Endothelial cell of umbilical vein (primary cell): ENCODE data around the gene FMN2. TPM values are rescaled to one million over a fixed set of nuclear protein-coding genes. Genes with fewer than 3 reads are reported as not detected.

Experiments used
- BruUV-seq: library from RNA; stranded (reverse); fragments of 400-500 nt; replicated peaks from 2 replicates; lab custom pipeline; 2021; lab: Mats Ljungman, UMichigan
- CTCF ChIA-PET: fragments of 300-600, 350-600 bp; sonication (Branson Sonifier 250); formaldehyde crosslinking; loops from one replicate; lab custom pipeline; 2021; ENCODE audit warnings: antibody characterized with exemption, inconsistent platforms; lab: Charles Lee
- POLR2A ChIA-PET: fragments of 300-600, 350-600 bp; sonication (Branson Sonifier 250); formaldehyde crosslinking; loops from one replicate; lab custom pipeline; 2021; ENCODE audit warnings: antibody characterized with exemption, inconsistent platforms; lab: Charles Lee
- DNase-seq: peaks from one replicate; pipeline ENCODE4 v3.0.0-alpha.2; 2011; ENCODE audit warnings: low read depth, low spot score
- FAIRE-seq: peaks from 2 replicates; lab custom pipeline; 2011; peaks lifted over from hg19 to GRCh38; lab: Jason Lieb, UNC
- H2AFZ ChIP-seq: 2 replicates; pipeline ENCODE4 v1.6.0; 2012; ENCODE audit warnings: low read depth, low read length, control low read depth, inconsistent platforms
- H3K27ac ChIP-seq: 2 replicates; pipeline ENCODE4 v1.5.1; 2011; ENCODE audit warnings: low read depth, mild to moderate bottlenecking, control low read depth, low read length, moderate library complexity; ENCODE audit not compliant: insufficient read depth
- H3K27me3 ChIP-seq, 2 experiments: 2 replicates each; pipeline versions ENCODE4 v1.6.0 to v1.6.1; 2011; ENCODE audit warnings: low read length in 2 of 2, mixed read lengths in 1 of 2; ENCODE audit not compliant: control insufficient read depth in 2 of 2, insufficient read depth in 2 of 2
- H3K36me3 ChIP-seq, 2 experiments: 2 replicates in 1 of 2; 3 replicates in 1 of 2; pipeline ENCODE4 v1.5.1; 2011; ENCODE audit warnings: low read length in 2 of 2, mild to moderate bottlenecking in 1 of 2, moderate library complexity in 1 of 2; ENCODE audit not compliant: control insufficient read depth in 2 of 2, insufficient read depth in 2 of 2; ENCODE audit errors: extremely low read depth in 1 of 2
- H3K4me1 ChIP-seq: 3 replicates; pipeline ENCODE4 v1.5.1; 2011; ENCODE audit warnings: mild to moderate bottlenecking, low read length; ENCODE audit not compliant: control insufficient read depth, insufficient read depth; ENCODE audit errors: extremely low read depth
- H3K4me2 ChIP-seq: 2 replicates; pipeline ENCODE4 v1.6.1; 2011; ENCODE audit warnings: low read length, control low read depth, mixed read lengths; ENCODE audit not compliant: insufficient read depth
- H3K4me3 ChIP-seq, 3 experiments: fragments of 200-600 bp in 1 of 3; sonication (generic), shearing (Covaris generic) in 1 of 3; replicated peaks in 1 of 3; 2 replicates each; pipeline ENCODE4 v1.5.1; 2011 to 2016; ENCODE audit warnings: control low read depth in 3 of 3, low read length in 3 of 3, mild to moderate bottlenecking in 2 of 3, inconsistent platforms in 1 of 3, low read depth in 1 of 3, moderate library complexity in 1 of 3; ENCODE audit not compliant: insufficient read depth in 1 of 3
- H3K79me2 ChIP-seq: 2 replicates; pipeline ENCODE4 v1.6.0; 2012; ENCODE audit warnings: low read length, inconsistent platforms; ENCODE audit not compliant: control insufficient read depth, insufficient read depth
- H3K9ac ChIP-seq: replicated peaks from 2 replicates; pipeline ENCODE3; 2011; ENCODE audit warnings: low read length, control low read depth; ENCODE audit not compliant: insufficient read depth; ENCODE audit errors: extremely low read depth
- H3K9me1 ChIP-seq: replicated peaks from 3 replicates; pipeline ENCODE4 v1.6.0; 2011; ENCODE audit warnings: mild to moderate bottlenecking, low read length; ENCODE audit not compliant: control insufficient read depth, insufficient read depth; ENCODE audit errors: extremely low read depth
- H3K9me3 ChIP-seq: replicated peaks from 2 replicates; pipeline ENCODE4 v1.5.1; 2012; ENCODE audit warnings: low read length, inconsistent platforms; ENCODE audit not compliant: control insufficient read depth, insufficient read depth
- H4K20me1 ChIP-seq: replicated peaks from 2 replicates; pipeline ENCODE3; 2011; ENCODE audit warnings: mild to moderate bottlenecking, low read length; ENCODE audit not compliant: control insufficient read depth, insufficient read depth; ENCODE audit errors: extremely low read depth
- CTCF ChIP-seq, 2 donors: IDR thresholded peaks; 1 replicate in 1 of 2; 2 replicates in 1 of 2; pipeline ENCODE4 v1.5.1; 2011; ENCODE audit warnings: low read length in 2 of 2, mild to moderate bottlenecking in 2 of 2, moderate library complexity in 2 of 2, control low read depth in 1 of 2, inconsistent platforms in 1 of 2, low read depth in 1 of 2; ENCODE audit not compliant: insufficient read depth in 1 of 2; ENCODE audit errors: extremely low read depth in 1 of 2
- EZH2 ChIP-seq: IDR thresholded peaks from 2 replicates; pipeline ENCODE4 v1.6.1; 2012; ENCODE audit warnings: borderline replicate concordance, low read depth, mild to moderate bottlenecking, moderate library complexity, low read length, inconsistent platforms; ENCODE audit not compliant: severe bottlenecking
- FOS ChIP-seq: IDR thresholded peaks from 2 replicates; pipeline ENCODE4 v1.6.1; 2011; ENCODE audit warnings: mild to moderate bottlenecking, low read length, moderate library complexity, borderline replicate concordance; ENCODE audit not compliant: insufficient read depth
- GATA2 ChIP-seq: IDR thresholded peaks from 2 replicates; pipeline ENCODE4 v1.7.0; 2011; ENCODE audit warnings: low read depth, mild to moderate bottlenecking, moderate library complexity, mixed read lengths, low read length; ENCODE audit not compliant: insufficient read length, insufficient read depth
- JUN ChIP-seq: IDR thresholded peaks from 2 replicates; pipeline ENCODE4 v1.6.1; 2011; ENCODE audit warnings: borderline replicate concordance, low read depth; ENCODE audit not compliant: insufficient read length, insufficient read depth
- MYC ChIP-seq: IDR thresholded peaks from one replicate; pipeline ENCODE4 v1.6.1; 2011; ENCODE audit warnings: mild to moderate bottlenecking, low read depth, low read length
- POLR2A ChIP-seq: IDR thresholded peaks from 2 replicates; pipeline ENCODE4 v1.6.1; 2012; ENCODE audit warnings: low read depth, mild to moderate bottlenecking, control low read depth, low read length
- POLR2AphosphoS5 ChIP-seq: IDR thresholded peaks from 2 replicates; pipeline ENCODE4 v1.6.1; 2012; ENCODE audit warnings: low read depth, mild to moderate bottlenecking, control low read depth, low read length, moderate library complexity; ENCODE audit not compliant: insufficient read depth
- dilution Hi-C: fragments of 300-500 bp; cut with MboI; formaldehyde crosslinking; loops from one replicate; pipeline ENCODE4 v1.15.0; 2019; ENCODE audit warnings: low sequenced_read_pairs; ENCODE audit not compliant: extremely low pct_ligation_motif_present
- intact Hi-C: fragments of 100-400 bp; cut with micrococcal nuclease; formaldehyde crosslinking; loops from one replicate; pipeline ENCODE4 v1.10.0; 2022
- polyA plus RNA-seq, 4 experiments: library from polyadenylated mRNA; depleted of rRNA in 3 of 4; stranded (reverse) in 3 of 4; unstranded in 1 of 4; fragments of >200 nt; gene quantifications; 2 replicates each; pipeline versions ENCODE4 v1.2.1 to v1.2.3, GENCODE V29; 2011 to 2012; ENCODE audit warnings: missing spikeins in 1 of 4
- total RNA-seq: library from RNA; stranded (reverse); gene quantifications from 2 replicates; pipeline ENCODE4 v1.2.3, GENCODE V29; 2021
- TF ChIP-seq, protein P1 (sequence below): IDR thresholded peaks from 2 replicates; pipeline ENCODE4 v1.6.1; 2011; ENCODE audit not compliant: insufficient read depth, insufficient read length

Gene FMN2
- total and polyA plus RNA-seq, 2 donors (not counting 3 experiments of a cell fraction or from before 2014, with no cell fraction given) = not detected

DNA sequence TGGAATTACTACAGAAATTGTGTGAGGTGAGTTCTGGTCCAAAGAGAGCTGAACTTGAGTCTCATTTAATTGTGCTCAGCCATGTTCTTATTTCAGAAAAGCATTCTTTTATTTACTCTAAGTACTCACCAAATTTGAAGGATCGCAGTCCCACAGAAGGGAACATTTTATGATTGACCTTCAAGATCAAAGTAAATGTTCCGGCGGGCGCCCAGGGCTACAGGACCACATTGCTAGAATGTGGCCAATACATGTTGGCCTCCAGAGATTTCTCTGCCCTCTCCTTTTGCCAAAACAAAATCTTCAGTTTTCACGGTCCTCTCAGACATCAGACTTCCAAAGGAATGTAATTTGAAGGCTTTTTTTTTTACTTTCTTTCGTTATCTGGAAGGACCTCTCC, 237.8 kb downstream of the FMN2 start:
- Histone ChIP-seq H3K27ac (no peak overlapping the region), H3K4me2 (no peak overlapping the region), H3K36me3 (no peaks in the 10 kb centered on the region), H3K9me1 (no peaks in the 10 kb centered on the region), H3K4me3 (no peak overlapping the region), H3K27me3 (no peaks in the 10 kb centered on the region), H3K4me1 (no peaks in the 10 kb centered on the region), H4K20me1 (no peaks in the 10 kb centered on the region), H3K9ac (no peak overlapping the region), H3K79me2 (no peaks in the 10 kb centered on the region), H3K9me3 (peaks cover 4% of the 10 kb centered on the region), H2AFZ (no peak overlapping the region)
- ChIA-PET CTCF (no interaction called here), POLR2A (no interaction called here)
- intact Hi-C loops = no loop called here
- dilution Hi-C loops = no loop called here
- FAIRE-seq (no peak), DNase-seq (no peak)
- BruUV-seq = no TSS peak
- TF ChIP-seq EZH2 = no peak
- TF ChIP-seq MYC = no peak
- TF ChIP-seq JUN = no peak
- TF ChIP-seq, protein P1, sequence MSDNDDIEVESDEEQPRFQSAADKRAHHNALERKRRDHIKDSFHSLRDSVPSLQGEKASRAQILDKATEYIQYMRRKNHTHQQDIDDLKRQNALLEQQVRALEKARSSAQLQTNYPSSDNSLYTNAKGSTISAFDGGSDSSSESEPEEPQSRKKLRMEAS = no peak
- TF ChIP-seq GATA2 = no peak
- no peak for TF ChIP-seq FOS
- TF ChIP-seq POLR2AphosphoS5 = no peak
- TF ChIP-seq POLR2A = no peak
- TF ChIP-seq CTCF (IDR thresholded peaks at IDR 0.05; ENCODE audit: extremely low read depth in 1 of 2, insufficient read depth in 1 of 2, low read depth in 1 of 2, low read length in 2 of 2) = no peak
